Measurements from ENCODE around the gene KRT6B. TPM values are rescaled to one million over a fixed set of nuclear protein-coding genes. Genes with fewer than 3 reads are reported as not detected.
"Not testable (repeated sequence)": the region's sequence is repeated elsewhere in the genome, so short reads cannot be mapped to it uniquely, and the experiment has no call there.

KRT6B gene
- not detected in 2 replicates for total RNA-seq (2014; rRNA removed; shearing (Covaris generic); ENCODE audit: low replicate concordance)

DNA sequence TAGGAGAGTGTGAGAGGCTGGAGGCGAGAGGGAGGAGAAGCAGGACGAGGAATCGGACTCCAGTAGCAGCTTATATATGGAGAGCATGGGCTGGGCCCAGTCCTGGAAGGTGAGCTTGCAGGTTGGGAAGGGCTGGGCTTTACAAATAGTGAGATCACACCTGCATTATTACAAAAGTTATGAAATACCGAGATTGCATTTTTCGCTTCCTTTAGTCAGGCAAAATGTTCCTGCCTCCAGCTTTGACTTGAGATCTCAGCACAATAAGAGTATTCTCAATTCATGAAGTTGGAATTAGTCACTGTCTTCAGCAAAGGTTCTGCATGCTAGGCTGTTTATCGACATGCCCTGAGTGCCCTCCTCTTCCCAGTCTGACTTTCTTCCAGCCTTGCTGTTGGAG lies at the start of gene KRT6B:
Gene KRT6B (minus strand): TSS at position 46 of the 400 bp plus-strand sequence. CDS start 68 bp downstream, outside the sequence.
- Histone ChIP-seq H3K4me1 (ENCODE audit: low read length) (no peaks in the 10 kb centered on the region), H3K27ac (ENCODE audit: low read length) (no peak within 1 kb of the TSS), H3K9ac (ENCODE audit: low read length) (no peak within 1 kb of the TSS), H3K9me2 (replicated peaks; ENCODE audit: insufficient read depth, low read length) (no peaks in the 10 kb centered on the region), H2AFZ (ENCODE audit: low read length) (no peak within 1 kb of the TSS), H4K20me1 (ENCODE audit: insufficient read depth, low read depth, low read length) (no peaks in the 10 kb centered on the region), H3K4me3 (ENCODE audit: low read length) (no peak within 1 kb of the TSS), H3K79me2 (ENCODE audit: low read length) (no peaks in the 10 kb centered on the region), H3K9me3 (ENCODE audit: low read length) (no peaks in the 10 kb centered on the region), H3K27me3 (ENCODE audit: low read length) (no peaks in the 10 kb centered on the region), H3K36me3 (ENCODE audit: insufficient read depth, low read length) (no peaks in the 10 kb centered on the region), H3K4me2 (ENCODE audit: low read depth, low read length, poor library complexity, severe bottlenecking) (no peak within 1 kb of the TSS)
- no peak for DNase-seq

DNA sequence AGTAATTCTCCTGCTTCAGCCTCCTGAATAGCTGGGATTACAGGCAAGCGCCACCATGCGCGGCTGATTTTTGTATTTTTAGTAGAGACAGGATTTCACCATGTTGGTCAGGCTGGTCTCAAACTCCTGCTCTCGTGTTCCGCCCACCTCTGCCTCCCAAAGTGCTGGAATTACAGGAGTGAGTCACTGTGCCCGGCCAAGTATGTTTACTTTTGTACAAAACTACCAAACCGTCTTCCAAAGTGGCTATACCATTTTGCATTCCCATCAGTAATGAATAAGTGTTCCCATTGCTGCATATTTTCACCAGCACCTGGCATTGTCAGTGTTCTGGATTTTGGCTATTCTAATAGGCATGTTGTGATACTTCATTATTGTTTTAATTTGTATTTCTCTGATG lies 49.5 kb upstream of the KRT6B start:
- no peak for DNase-seq
- peaks cover 6% of the 10 kb centered on the region for H3K4me1 ChIP-seq (ENCODE audit: low read length)
- H3K36me3 ChIP-seq (ENCODE audit: insufficient read depth, low read length) = no peaks in the 10 kb centered on the region
- no peak overlapping the region for H3K9ac ChIP-seq (ENCODE audit: low read length)
- H3K27me3 ChIP-seq (ENCODE audit: low read length) = no peaks in the 10 kb centered on the region
- H2AFZ ChIP-seq (ENCODE audit: low read length) = no peak overlapping the region
- no peaks in the 10 kb centered on the region for H4K20me1 ChIP-seq (ENCODE audit: insufficient read depth, low read depth, low read length)
- no peak overlapping the region for H3K4me3 ChIP-seq (ENCODE audit: low read length)
- H3K4me2 ChIP-seq (ENCODE audit: low read depth, low read length, poor library complexity, severe bottlenecking) = no peak overlapping the region
- H3K9me2 ChIP-seq (replicated peaks; ENCODE audit: insufficient read depth, low read length) = no peaks in the 10 kb centered on the region
- H3K79me2 ChIP-seq (ENCODE audit: low read length) = no peaks in the 10 kb centered on the region
- no peaks in the 10 kb centered on the region for H3K9me3 ChIP-seq (ENCODE audit: low read length)
- H3K27ac ChIP-seq (ENCODE audit: low read length) = no peak overlapping the region

- H3K4me1 ChIP-seq (ENCODE audit: low read length) = peaks cover 16% of the 10 kb centered on the region
- H3K36me3 ChIP-seq (ENCODE audit: insufficient read depth, low read length); H4K20me1 ChIP-seq (ENCODE audit: insufficient read depth, low read depth, low read length); H3K79me2 ChIP-seq (ENCODE audit: low read length); H3K9me3 ChIP-seq (ENCODE audit: low read length); H3K27ac ChIP-seq (ENCODE audit: low read length); DNase-seq; H3K4me3 ChIP-seq (ENCODE audit: low read length); H3K9ac ChIP-seq (ENCODE audit: low read length); H3K4me2 ChIP-seq (ENCODE audit: low read depth, low read length, poor library complexity, severe bottlenecking); H2AFZ ChIP-seq (ENCODE audit: low read length); H3K9me2 ChIP-seq (replicated peaks; ENCODE audit: insufficient read depth, low read length); H3K27me3 ChIP-seq (ENCODE audit: low read length): not testable (repeated sequence)
Measured at GRCh38 chr12:52500574-52500973, 48.6 kb upstream of the KRT6B start.

DNA sequence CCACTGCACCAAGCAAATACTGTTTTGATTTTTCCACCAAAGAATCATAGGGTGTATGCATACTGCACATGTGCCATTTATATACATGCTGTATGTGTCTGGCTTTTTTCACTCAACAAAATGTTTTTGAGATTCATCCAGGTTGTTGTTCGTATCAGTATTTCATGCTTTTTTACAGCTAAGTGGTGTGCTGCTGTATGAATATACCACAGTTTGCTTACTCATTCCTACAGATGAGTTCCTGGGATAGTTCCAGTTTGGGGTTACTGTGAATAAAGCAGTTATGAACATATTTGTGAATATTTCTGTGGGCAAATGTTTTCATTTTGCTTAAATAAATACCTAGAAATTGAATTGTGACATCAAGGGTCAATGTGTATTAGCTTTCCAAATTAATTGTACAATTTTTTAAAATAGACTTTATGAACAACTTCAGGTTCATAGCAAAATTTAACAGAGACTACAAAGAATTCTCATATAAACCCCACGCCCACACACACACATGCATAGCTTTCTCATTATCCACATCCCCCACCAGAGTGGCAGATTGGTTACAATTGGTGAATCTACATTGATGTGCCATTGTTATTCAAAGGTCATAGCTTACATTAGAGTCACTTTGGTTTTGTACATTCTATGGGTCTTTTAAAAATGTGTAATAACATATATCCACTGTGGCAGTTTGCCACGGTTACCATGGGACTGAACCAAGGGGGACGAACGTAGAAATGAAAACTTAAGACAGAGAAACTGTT lies 48.0 kb upstream of the KRT6B start:
- no peak overlapping the region for H3K27ac ChIP-seq (ENCODE audit: low read length)
- H3K27me3 ChIP-seq (ENCODE audit: low read length) = no peaks in the 10 kb centered on the region
- H3K36me3 ChIP-seq (ENCODE audit: insufficient read depth, low read length) = no peaks in the 10 kb centered on the region
- no peak overlapping the region for H2AFZ ChIP-seq (ENCODE audit: low read length)
- H3K4me2 ChIP-seq (ENCODE audit: low read depth, low read length, poor library complexity, severe bottlenecking) = no peak overlapping the region
- no peaks in the 10 kb centered on the region for H3K9me3 ChIP-seq (ENCODE audit: low read length)
- no peaks in the 10 kb centered on the region for H3K9me2 ChIP-seq (replicated peaks; ENCODE audit: insufficient read depth, low read length)
- no peak overlapping the region for H3K9ac ChIP-seq (ENCODE audit: low read length)
- DNase-seq = no peak
- peaks cover 21% of the 10 kb centered on the region for H3K4me1 ChIP-seq (ENCODE audit: low read length)
- no peak overlapping the region for H3K4me3 ChIP-seq (ENCODE audit: low read length)
- no peaks in the 10 kb centered on the region for H3K79me2 ChIP-seq (ENCODE audit: low read length)
- no peaks in the 10 kb centered on the region for H4K20me1 ChIP-seq (ENCODE audit: insufficient read depth, low read depth, low read length)

- Histone ChIP-seq H4K20me1 (ENCODE audit: insufficient read depth, low read depth, low read length) (no peaks in the 10 kb centered on the region), H3K9me3 (ENCODE audit: low read length) (no peaks in the 10 kb centered on the region), H3K36me3 (ENCODE audit: insufficient read depth, low read length) (no peaks in the 10 kb centered on the region), H3K4me1 (ENCODE audit: low read length) (peaks cover 21% of the 10 kb centered on the region), H3K4me2 (ENCODE audit: low read depth, low read length, poor library complexity, severe bottlenecking) (no peak overlapping the region), H3K27ac (ENCODE audit: low read length) (no peak overlapping the region), H3K79me2 (ENCODE audit: low read length) (no peaks in the 10 kb centered on the region), H2AFZ (ENCODE audit: low read length) (no peak overlapping the region), H3K9me2 (replicated peaks; ENCODE audit: insufficient read depth, low read length) (no peaks in the 10 kb centered on the region), H3K4me3 (ENCODE audit: low read length) (no peak overlapping the region), H3K27me3 (ENCODE audit: low read length) (no peaks in the 10 kb centered on the region), H3K9ac (ENCODE audit: low read length) (no peak overlapping the region)
- DNase-seq = no peak
Measured at GRCh38 chr12:52498946-52499345, 47.0 kb upstream of the KRT6B start.

GRCh38 chr12:52497975-52498374 lies 46.0 kb upstream of the KRT6B start:
- no peak overlapping the region for H3K27ac ChIP-seq (ENCODE audit: low read length)
- no peaks in the 10 kb centered on the region for H3K36me3 ChIP-seq (ENCODE audit: insufficient read depth, low read length)
- H3K4me2 ChIP-seq (ENCODE audit: low read depth, low read length, poor library complexity, severe bottlenecking) = no peak overlapping the region
- DNase-seq = no peak
- no peaks in the 10 kb centered on the region for H3K27me3 ChIP-seq (ENCODE audit: low read length)
- H3K9me3 ChIP-seq (ENCODE audit: low read length) = no peaks in the 10 kb centered on the region
- H2AFZ ChIP-seq (ENCODE audit: low read length) = no peak overlapping the region
- H3K4me3 ChIP-seq (ENCODE audit: low read length) = no peak overlapping the region
- no peaks in the 10 kb centered on the region for H3K79me2 ChIP-seq (ENCODE audit: low read length)
- H3K9ac ChIP-seq (ENCODE audit: low read length) = no peak overlapping the region
- H3K9me2 ChIP-seq (replicated peaks; ENCODE audit: insufficient read depth, low read length) = no peaks in the 10 kb centered on the region
- no peaks in the 10 kb centered on the region for H4K20me1 ChIP-seq (ENCODE audit: insufficient read depth, low read depth, low read length)
- peaks cover 21% of the 10 kb centered on the region for H3K4me1 ChIP-seq (ENCODE audit: low read length)

DNA sequence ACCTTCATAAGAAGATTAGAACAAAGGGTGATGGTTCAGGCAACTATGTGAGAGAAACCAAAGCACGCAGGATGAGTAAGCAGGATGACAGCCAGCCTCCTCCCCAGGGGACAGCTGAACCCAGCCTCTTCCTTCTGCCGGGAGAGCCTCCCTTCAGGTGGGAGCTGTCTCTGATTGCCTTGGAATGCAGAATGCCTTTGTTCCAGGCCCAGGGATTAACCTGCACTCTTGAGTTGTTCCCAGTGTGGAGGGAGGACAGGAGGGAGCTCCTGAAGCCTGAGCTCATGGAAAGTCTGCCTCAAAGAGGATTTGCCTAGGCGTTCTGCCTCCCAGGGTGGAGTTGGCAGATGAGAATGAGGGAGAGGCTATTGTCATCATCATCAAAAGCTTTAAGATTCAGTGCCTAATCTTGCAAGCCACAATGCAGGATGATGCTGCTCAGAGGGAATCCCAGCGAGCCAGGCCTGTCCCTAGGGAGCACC lies 44.7 kb upstream of the KRT6B start:
- Histone ChIP-seq H2AFZ (ENCODE audit: low read length) (no peak overlapping the region), H3K4me3 (ENCODE audit: low read length) (no peak overlapping the region), H3K36me3 (ENCODE audit: insufficient read depth, low read length) (no peaks in the 10 kb centered on the region), H3K9ac (ENCODE audit: low read length) (no peak overlapping the region), H3K4me2 (ENCODE audit: low read depth, low read length, poor library complexity, severe bottlenecking) (peak overlapping the region; percentile 26), H3K9me3 (ENCODE audit: low read length) (no peaks in the 10 kb centered on the region), H3K9me2 (replicated peaks; ENCODE audit: insufficient read depth, low read length) (no peaks in the 10 kb centered on the region), H4K20me1 (ENCODE audit: insufficient read depth, low read depth, low read length) (no peaks in the 10 kb centered on the region), H3K4me1 (ENCODE audit: low read length) (peaks cover 21% of the 10 kb centered on the region), H3K27ac (ENCODE audit: low read length) (no peak overlapping the region), H3K79me2 (ENCODE audit: low read length) (no peaks in the 10 kb centered on the region), H3K27me3 (ENCODE audit: low read length) (no peaks in the 10 kb centered on the region)
- DNase-seq = no peak

DNA sequence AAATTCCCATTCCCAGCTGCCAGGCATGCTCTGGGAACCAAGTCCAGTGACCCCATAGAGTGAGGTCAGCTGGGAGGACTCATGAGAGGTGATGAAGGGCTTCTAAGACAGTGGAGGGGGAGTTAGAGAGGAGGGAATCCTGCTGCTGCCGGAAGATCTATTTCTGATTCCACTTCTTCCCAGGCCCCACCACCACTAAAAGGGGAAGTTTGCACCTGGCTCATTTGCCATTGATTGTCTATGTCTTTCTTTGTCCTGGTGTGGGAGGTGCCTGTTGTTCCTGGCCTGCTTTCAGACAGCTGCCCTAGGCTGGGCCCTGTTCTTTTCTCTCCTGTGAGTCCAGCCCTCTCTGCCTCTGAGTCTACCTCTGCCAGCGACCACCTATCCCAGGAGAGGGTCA lies 44.1 kb upstream of the KRT6B start:
- DNase-seq = no peak
- Histone ChIP-seq H3K27me3 (ENCODE audit: low read length) (no peaks in the 10 kb centered on the region), H3K4me1 (ENCODE audit: low read length) (peaks cover 21% of the 10 kb centered on the region), H3K9me2 (replicated peaks; ENCODE audit: insufficient read depth, low read length) (no peaks in the 10 kb centered on the region), H3K9ac (ENCODE audit: low read length) (no peak overlapping the region), H2AFZ (ENCODE audit: low read length) (no peak overlapping the region), H3K4me3 (ENCODE audit: low read length) (no peak overlapping the region), H3K27ac (ENCODE audit: low read length) (no peak overlapping the region), H3K79me2 (ENCODE audit: low read length) (no peaks in the 10 kb centered on the region), H3K4me2 (ENCODE audit: low read depth, low read length, poor library complexity, severe bottlenecking) (peak overlapping the region; percentile 26), H3K36me3 (ENCODE audit: insufficient read depth, low read length) (no peaks in the 10 kb centered on the region), H3K9me3 (ENCODE audit: low read length) (no peaks in the 10 kb centered on the region), H4K20me1 (ENCODE audit: insufficient read depth, low read depth, low read length) (no peaks in the 10 kb centered on the region)

All from Karpas-422 (cell line).